ENCODE measurements around the gene ATRAID. TPM values are rescaled to one million over a fixed set of nuclear protein-coding genes. Genes with fewer than 3 reads are reported as not detected.

ATRAID gene
- total RNA-seq, 1 donor: 166 TPM

- H3K4me3 ChIP-seq (ENCODE audit: low read depth, low read length): no peak overlapping the region
- no peak for TF ChIP-seq CTCF (IDR thresholded peaks at IDR 0.05; ENCODE audit: insufficient read depth, low read depth, low read length)
- DNase-seq (ENCODE audit: low read depth): no peak
Measured at GRCh38 chr2:27250652-27251379, 39.0 kb downstream of the ATRAID start.

- no peak for TF ChIP-seq CTCF (IDR thresholded peaks at IDR 0.05; ENCODE audit: insufficient read depth, low read depth, low read length)
- no peak overlapping the region for H3K4me3 ChIP-seq (ENCODE audit: low read depth, low read length)
- DNase-seq (ENCODE audit: low read depth): no peak
Measured at GRCh38 chr2:27251766-27252165, 39.9 kb downstream of the ATRAID start.

GRCh38 chr2:27255187-27255586, 43.3 kb downstream of the ATRAID start:
- H3K4me3 ChIP-seq (ENCODE audit: low read depth, low read length): no peak overlapping the region
- no peak for TF ChIP-seq CTCF (IDR thresholded peaks at IDR 0.05; ENCODE audit: insufficient read depth, low read depth, low read length)
- DNase-seq (ENCODE audit: low read depth): no peak

- DNase-seq (ENCODE audit: low read depth): no peak
Measured at GRCh38 chr2:27255660-27256059, 43.8 kb downstream of the ATRAID start.

GRCh38 chr2:27256855-27257454, 45.1 kb downstream of the ATRAID start:
- no peak for DNase-seq (ENCODE audit: low read depth)
- TF ChIP-seq CTCF (IDR thresholded peaks at IDR 0.05; ENCODE audit: insufficient read depth, low read depth, low read length): no peak
- H3K4me3 ChIP-seq (ENCODE audit: low read depth, low read length): no peak overlapping the region

More at GRCh38 chr2:27255660-27256059, 43.8 kb downstream of the ATRAID start:
- TF ChIP-seq CTCF (IDR thresholded peaks at IDR 0.05; ENCODE audit: insufficient read depth, low read depth, low read length): no peak
- no peak overlapping the region for H3K4me3 ChIP-seq (ENCODE audit: low read depth, low read length)

GRCh38 chr2:27258051-27258450, 46.2 kb downstream of the ATRAID start:
- no peak for TF ChIP-seq CTCF (IDR thresholded peaks at IDR 0.05; ENCODE audit: insufficient read depth, low read depth, low read length)
- no peak for DNase-seq (ENCODE audit: low read depth)
- H3K4me3 ChIP-seq (ENCODE audit: low read depth, low read length): no peak overlapping the region
